GM21528 (cell line): ENCODE results near the gene SDR42E1.

Experiments used
- ATAC-seq: cut with Tn5 transposase; IDR thresholded peaks from one replicate; pipeline ENCODE4 v1.9.1; 2021; ENCODE audit warnings: mild to moderate bottlenecking, moderate library complexity; ENCODE audit not compliant: unreplicated experiment, low FRiP score

The SDR42E1 gene

DNA sequence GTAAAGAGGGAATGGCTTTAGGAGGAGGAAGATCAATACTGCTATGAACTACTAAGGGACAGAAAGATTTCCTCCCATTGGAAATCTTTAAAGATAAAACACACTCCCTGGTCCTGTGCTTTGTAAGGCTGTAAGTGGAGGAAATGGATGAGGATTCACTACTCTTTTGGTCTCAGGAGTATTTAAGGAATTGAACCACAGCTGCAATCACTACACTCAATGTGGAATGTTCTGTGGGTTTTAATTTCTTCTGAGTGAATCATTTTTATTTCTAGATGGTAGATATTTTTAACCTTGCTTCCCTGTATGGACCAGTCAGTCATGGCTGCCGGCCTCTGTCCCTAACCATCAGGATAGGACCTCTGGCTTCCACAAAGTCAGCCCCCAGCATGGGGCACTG lies 65.6 kb downstream of the SDR42E1 start:
- no peak for ATAC-seq

DNA sequence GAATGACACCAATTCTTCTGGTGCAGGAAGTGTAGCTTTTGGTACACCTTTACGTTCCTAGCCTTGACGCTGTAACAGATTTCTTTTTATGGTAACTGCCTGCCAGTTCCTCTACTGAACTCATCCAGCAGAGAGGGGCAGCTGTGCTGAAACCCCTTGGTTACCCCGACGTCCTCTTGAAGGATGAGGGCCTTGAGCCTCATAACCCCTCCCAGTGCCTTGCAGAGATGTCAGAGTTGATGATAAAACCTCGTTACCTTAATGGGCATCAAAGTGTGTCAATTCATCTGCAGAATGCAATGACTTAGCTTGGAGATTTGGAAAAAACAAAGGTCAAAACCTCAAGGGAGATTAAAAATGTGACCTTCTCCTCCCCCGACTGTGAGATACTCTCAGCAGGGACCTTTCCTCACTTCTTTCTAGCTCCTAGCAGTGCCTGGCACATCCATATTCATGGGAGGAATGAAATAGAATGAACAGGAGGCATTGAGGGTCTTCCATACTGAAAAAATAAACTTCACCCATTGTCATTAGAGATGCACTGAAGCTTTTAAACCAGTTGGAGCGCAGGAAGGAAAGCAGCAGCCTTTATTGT lies 69.2 kb downstream of the SDR42E1 start:
- ATAC-seq = no peak

DNA sequence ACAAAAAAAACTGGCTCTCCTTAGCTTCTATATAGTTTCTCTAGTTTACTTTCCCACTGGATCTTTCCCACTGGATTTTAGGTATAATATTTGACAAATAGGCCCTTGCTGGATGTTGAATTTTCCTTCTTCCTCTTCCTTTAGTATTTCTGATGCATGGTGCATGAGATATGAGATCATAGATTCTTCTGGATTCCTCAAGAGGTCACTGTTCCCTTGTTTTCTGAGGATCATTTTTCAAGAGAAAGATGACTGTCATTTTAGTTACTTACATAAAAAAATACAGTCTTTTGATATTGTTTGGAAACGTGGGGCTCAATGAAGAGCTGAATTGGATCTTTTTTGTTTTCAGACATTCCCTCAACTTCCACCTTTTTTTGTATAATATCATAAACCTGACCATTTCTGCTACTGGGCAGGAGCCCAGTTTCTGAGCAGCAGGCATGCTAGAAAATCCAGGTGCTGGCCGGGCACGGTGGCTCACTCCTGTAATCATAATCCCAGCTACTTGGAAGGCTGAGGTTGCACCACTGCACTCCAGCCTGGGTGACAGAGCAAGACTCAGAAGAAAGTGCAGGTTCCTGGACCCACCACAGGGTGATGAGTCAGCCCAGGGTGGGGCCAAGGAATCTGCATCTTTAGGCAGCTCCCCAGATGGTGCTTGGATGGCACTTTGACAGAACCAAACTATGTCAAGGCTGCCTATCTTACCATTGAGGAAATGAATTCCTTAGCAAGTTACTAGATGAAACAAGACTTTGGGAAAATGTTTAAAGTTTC lies 70.3 kb downstream of the SDR42E1 start:
- no peak for ATAC-seq

DNA sequence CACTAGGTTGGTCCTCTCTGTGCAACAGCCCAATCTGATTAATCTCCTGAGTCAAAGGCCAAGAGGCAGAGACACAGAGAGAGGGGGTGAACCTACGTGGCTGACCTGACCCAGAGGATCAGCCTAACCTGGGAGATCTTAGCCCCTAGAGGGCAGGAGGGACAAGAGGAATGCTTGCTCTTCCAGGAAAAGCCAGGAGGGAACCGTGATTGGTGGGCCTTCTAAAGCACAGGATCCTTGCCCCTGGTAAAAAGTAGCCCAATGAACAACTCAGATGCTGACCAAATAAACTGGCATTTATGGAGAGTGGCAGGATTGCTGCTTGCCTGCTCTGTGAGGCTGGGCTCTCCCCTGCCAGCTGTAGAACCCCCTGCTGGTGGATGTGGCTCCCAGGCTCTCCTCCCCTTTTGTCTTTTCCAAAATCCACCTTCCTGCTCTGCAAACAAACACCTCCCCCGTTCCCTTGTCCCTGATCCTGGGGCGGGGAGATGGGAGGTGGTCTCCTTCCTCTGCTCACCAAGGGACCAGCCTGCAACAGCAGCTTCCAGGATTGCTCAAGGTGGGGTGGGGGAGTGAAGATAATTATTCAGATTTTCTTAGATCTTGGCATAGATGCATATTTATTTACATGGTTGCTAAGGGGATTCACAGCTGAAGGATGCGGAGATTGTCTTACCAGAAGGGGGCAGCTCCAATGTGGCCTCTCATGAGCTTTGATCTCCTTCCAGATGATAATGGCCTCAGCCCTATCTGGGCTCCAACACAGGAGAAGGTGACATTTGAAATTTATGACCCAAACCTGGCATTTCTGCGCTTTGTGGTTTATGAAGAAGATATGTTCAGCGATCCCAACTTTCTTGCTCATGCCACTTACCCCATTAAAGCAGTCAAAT lies 71.9 kb downstream of the SDR42E1 start:
- no peak for ATAC-seq
